GM21526 (cell line): ENCODE measurements around the gene CCR5AS.
A peak's percentile ranks its signal among the peaks of the same experiment; 100 is the strongest.

Source experiments
- ATAC-seq: cut with Tn5 transposase; IDR thresholded peaks from one replicate; pipeline ENCODE4 v1.9.1; 2021; ENCODE audit warnings: moderate library complexity; ENCODE audit not compliant: unreplicated experiment, low FRiP score

CCR5AS gene

GRCh38 chr3:46383211-46383950, 23.5 kb downstream of the CCR5AS start:
- ATAC-seq = no peak

GRCh38 chr3:46381625-46382024, 25.2 kb downstream of the CCR5AS start:
- ATAC-seq = no peak

- ATAC-seq = no peak
These were observed 26.2 kb downstream of the CCR5AS start for GRCh38 chr3:46380471-46381221.

GRCh38 chr3:46378426-46378942, 28.4 kb downstream of the CCR5AS start:
- ATAC-seq = no peak

GRCh38 chr3:46375814-46376213, 31.1 kb downstream of the CCR5AS start:
- no peak for ATAC-seq

- no peak for ATAC-seq
These were observed 31.6 kb downstream of the CCR5AS start for GRCh38 chr3:46375218-46375617.

GRCh38 chr3:46374755-46375154, 32.1 kb downstream of the CCR5AS start:
- no peak for ATAC-seq

- no peak for ATAC-seq
These were observed 34.1 kb downstream of the CCR5AS start for GRCh38 chr3:46372492-46373359.

GRCh38 chr3:46371519-46372340, 35.1 kb downstream of the CCR5AS start:
- no peak for ATAC-seq

- ATAC-seq = no peak
These were observed 35.9 kb downstream of the CCR5AS start, which contains the start of gene CCR5 for GRCh38 chr3:46370839-46371518. Gene CCR5, plus strand, starts transcription at chr3:46370946. Its CDS starts 1,957 bp downstream, at chr3:46372903.

- ATAC-seq = no peak
These were observed 37.2 kb downstream of the CCR5AS start for GRCh38 chr3:46369675-46370132.

GRCh38 chr3:46369151-46369550, 37.7 kb downstream of the CCR5AS start:
- no peak for ATAC-seq

GRCh38 chr3:46368569-46368968, 38.3 kb downstream of the CCR5AS start:
- ATAC-seq = peak; percentile 47

- ATAC-seq = no peak
These were observed 39.1 kb downstream of the CCR5AS start for GRCh38 chr3:46367811-46368210.

- ATAC-seq = no peak
These were observed 40.9 kb downstream of the CCR5AS start for GRCh38 chr3:46365737-46366524.

GRCh38 chr3:46365041-46365440, 41.8 kb downstream of the CCR5AS start:
- no peak for ATAC-seq

GRCh38 chr3:46361408-46362283, 45.2 kb downstream of the CCR5AS start:
- ATAC-seq = no peak
